Endothelial cell (in vitro differentiated cells): ENCODE results near the gene ELOVL6. TPM values are rescaled to one million over a fixed set of nuclear protein-coding genes. Genes with fewer than 3 reads are reported as not detected.
A peak's percentile ranks its signal among the peaks of the same experiment; 100 is the strongest.
"Not testable (repeated sequence)": the region's sequence is repeated elsewhere in the genome, so short reads cannot be mapped to it uniquely, and the experiment has no call there.

Experiments used
- DNase-seq: peaks from one replicate; pipeline ENCODE4 v3.0.0; 2021; ENCODE audit warnings: low spot score
- H3K27ac Mint-ChIP-seq: one replicate; pipeline ENCODE4 v1.8.0; 2021; ENCODE audit warnings: mixed read lengths, inconsistent platforms; ENCODE audit not compliant: unreplicated experiment
- H3K27me3 Mint-ChIP-seq: one replicate; pipeline ENCODE4 v1.8.0; 2021; ENCODE audit warnings: mild to moderate bottlenecking, moderate library complexity, mixed read lengths, inconsistent platforms; ENCODE audit not compliant: unreplicated experiment
- H3K36me3 Mint-ChIP-seq: one replicate; pipeline ENCODE4 v1.8.0; 2021; ENCODE audit warnings: mild to moderate bottlenecking, low read depth, mixed read lengths, inconsistent platforms; ENCODE audit not compliant: unreplicated experiment
- H3K4me1 Mint-ChIP-seq: one replicate; pipeline ENCODE4 v1.8.0; 2021; ENCODE audit warnings: mild to moderate bottlenecking, mixed read lengths, inconsistent platforms; ENCODE audit not compliant: unreplicated experiment
- H3K4me3 Mint-ChIP-seq: one replicate; pipeline ENCODE4 v1.8.0; 2021; ENCODE audit warnings: mild to moderate bottlenecking, mixed read lengths, inconsistent platforms; ENCODE audit not compliant: unreplicated experiment
- H3K9me3 Mint-ChIP-seq: one replicate; pipeline ENCODE4 v1.8.0; 2021; ENCODE audit warnings: mixed read lengths, inconsistent platforms; ENCODE audit not compliant: unreplicated experiment
- total RNA-seq: library from RNA; stranded (reverse); fragmentation: NEBNext Ultra II Directional; extraction: Animal tissue kit (Norgen Biotek cat#: 25700); gene quantifications from one replicate; pipeline ENCODE4 v1.2.1, GENCODE V29; 2021; ENCODE audit not compliant: unreplicated experiment
- TF ChIP-seq, protein P1 (sequence below): fragments of 200-600 bp; sonication (generic); IDR thresholded peaks from one replicate; pipeline ENCODE4 v1.5.0; 2021; ENCODE audit warnings: antibody characterized with exemption; ENCODE audit not compliant: unreplicated experiment

ELOVL6 gene
- total RNA-seq, 1 donor from 2014 or later: 31.0 TPM

DNA sequence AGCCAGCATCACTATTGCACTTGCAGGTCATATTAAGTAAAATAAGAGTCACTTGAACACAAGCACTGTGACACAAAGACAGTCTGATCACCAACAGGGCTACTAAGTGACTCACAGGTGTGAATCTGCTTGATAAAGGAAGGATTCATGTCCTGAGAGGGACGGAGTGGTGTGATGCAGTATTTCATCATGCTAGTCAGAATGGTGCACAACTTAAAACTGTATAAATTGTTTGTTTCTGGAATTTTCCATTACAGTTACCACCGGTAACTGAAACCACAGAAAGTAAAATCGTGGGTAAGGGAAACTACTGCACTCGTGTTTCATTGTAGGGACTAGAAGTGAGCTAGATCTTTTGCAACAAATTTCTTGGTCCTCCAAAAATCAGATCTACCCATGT is 109.7 kb downstream of the ELOVL6 start:
- H3K27ac Mint-ChIP-seq: no peak overlapping the region
- DNase-seq: no peak
- TF ChIP-seq, protein P1, sequence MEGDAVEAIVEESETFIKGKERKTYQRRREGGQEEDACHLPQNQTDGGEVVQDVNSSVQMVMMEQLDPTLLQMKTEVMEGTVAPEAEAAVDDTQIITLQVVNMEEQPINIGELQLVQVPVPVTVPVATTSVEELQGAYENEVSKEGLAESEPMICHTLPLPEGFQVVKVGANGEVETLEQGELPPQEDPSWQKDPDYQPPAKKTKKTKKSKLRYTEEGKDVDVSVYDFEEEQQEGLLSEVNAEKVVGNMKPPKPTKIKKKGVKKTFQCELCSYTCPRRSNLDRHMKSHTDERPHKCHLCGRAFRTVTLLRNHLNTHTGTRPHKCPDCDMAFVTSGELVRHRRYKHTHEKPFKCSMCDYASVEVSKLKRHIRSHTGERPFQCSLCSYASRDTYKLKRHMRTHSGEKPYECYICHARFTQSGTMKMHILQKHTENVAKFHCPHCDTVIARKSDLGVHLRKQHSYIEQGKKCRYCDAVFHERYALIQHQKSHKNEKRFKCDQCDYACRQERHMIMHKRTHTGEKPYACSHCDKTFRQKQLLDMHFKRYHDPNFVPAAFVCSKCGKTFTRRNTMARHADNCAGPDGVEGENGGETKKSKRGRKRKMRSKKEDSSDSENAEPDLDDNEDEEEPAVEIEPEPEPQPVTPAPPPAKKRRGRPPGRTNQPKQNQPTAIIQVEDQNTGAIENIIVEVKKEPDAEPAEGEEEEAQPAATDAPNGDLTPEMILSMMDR: no peak
- H3K4me3 Mint-ChIP-seq: no peak overlapping the region
- H3K4me1 Mint-ChIP-seq: peaks cover 11% of the 10 kb centered on the region
- H3K36me3 Mint-ChIP-seq: peaks cover 4% of the 10 kb centered on the region
- peaks cover 2% of the 10 kb centered on the region for H3K27me3 Mint-ChIP-seq
- no peaks in the 10 kb centered on the region for H3K9me3 Mint-ChIP-seq

DNA sequence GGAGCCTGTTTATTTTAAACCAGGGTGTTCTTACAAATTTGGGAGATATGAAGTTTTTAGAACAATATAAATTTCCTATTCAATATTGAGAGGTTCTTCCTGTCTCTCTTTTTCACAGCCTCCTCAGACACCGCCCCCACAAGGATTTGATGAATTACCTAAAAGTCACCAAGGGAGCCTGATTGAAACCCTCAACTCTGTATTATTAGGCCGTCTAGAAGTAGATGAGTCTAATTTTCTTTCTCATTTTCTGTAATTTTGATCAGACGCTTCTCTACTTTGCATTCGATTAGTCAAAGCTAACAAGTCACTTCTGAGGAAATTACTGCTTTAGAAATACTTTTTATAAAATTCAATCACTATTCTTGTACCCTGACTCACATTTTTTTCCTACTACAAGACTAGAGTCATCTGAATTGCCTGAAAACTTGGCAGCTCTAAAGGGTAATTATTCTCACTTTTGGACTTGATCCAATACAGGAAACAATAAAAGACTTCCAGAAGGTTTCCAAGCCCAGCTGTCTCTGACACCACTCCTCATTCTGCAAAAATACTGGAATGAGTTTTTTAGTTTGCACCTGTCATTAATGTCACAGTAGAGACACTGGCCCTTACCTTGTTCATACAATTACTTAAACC is 111.2 kb downstream of the ELOVL6 start:
- H3K36me3 Mint-ChIP-seq: peaks cover 4% of the 10 kb centered on the region
- TF ChIP-seq, protein P1: no peak
- no peak overlapping the region for H3K27ac Mint-ChIP-seq
- peaks cover 11% of the 10 kb centered on the region for H3K4me1 Mint-ChIP-seq
- no peak overlapping the region for H3K4me3 Mint-ChIP-seq
- H3K27me3 Mint-ChIP-seq: peaks cover 2% of the 10 kb centered on the region
- H3K9me3 Mint-ChIP-seq: no peaks in the 10 kb centered on the region
- no peak for DNase-seq

DNA sequence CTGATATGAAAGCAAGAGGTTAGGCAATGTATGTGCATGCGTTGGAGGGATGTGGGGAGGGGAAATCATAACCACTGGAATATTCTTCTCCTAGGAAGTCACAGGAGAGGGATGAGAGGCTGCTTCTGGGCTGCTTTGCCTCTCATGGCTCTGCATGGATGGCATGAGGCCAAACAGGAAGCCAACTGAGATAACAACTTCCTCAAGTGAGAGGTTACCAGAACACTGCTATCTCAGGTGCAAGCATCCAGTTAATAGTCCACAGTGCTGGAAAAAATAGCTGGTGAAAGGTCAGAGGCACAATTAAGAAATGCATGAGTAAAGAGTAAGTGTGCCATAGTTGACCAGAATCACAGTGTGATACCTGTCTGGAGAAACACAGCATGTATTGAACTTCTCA is 113.3 kb downstream of the ELOVL6 start:
- no peak overlapping the region for H3K27ac Mint-ChIP-seq
- no peaks in the 10 kb centered on the region for H3K9me3 Mint-ChIP-seq
- no peaks in the 10 kb centered on the region for H3K27me3 Mint-ChIP-seq
- peaks cover 4% of the 10 kb centered on the region for H3K36me3 Mint-ChIP-seq
- peak; percentile 18 for DNase-seq
- H3K4me1 Mint-ChIP-seq: peaks cover 11% of the 10 kb centered on the region
- TF ChIP-seq, protein P1: no peak
- peak overlapping the region; percentile 24 for H3K4me3 Mint-ChIP-seq

DNA sequence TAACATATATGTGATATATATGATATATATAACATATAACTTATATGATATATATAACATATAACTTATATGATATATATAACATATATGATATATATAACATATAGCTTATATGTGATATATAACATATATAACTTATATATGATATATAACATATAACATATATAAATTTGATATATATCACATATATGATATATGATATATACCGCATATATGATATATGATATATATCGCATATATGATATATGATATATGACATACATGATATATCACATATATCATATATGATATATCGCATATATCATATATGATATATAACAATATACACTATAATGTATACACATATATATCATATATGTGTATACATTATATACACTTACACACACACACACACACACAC is 114.3 kb downstream of the ELOVL6 start:
- Mint-ChIP-seq H3K27ac (no peak overlapping the region), H3K9me3 (no peaks in the 10 kb centered on the region), H3K4me1 (peaks cover 11% of the 10 kb centered on the region), H3K27me3 (no peaks in the 10 kb centered on the region), H3K4me3 (no peak overlapping the region), H3K36me3 (peaks cover 8% of the 10 kb centered on the region)
- TF ChIP-seq, protein P1: no peak
- no peak for DNase-seq

DNA sequence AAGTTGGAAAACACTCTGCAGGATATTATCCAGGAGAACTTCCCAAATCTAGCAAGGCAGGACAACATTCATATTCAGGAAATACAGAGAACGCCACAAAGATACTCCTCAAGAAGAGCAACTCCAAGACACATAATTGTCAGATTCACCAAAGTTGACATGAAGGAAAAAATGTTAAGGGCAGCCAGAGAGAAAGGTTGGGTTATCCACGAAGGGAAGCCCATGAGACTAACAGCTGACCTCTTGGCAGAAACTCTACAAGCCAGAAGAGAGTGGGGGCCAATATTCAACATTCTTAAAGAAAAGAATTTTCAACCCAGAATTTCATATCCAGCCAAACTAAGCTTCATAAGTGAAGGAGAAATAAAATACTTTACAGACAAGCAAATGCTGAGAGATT is 120.3 kb downstream of the ELOVL6 start:
- not testable (repeated sequence) for H3K4me1 Mint-ChIP-seq, H3K9me3 Mint-ChIP-seq, H3K27ac Mint-ChIP-seq, DNase-seq, H3K27me3 Mint-ChIP-seq, H3K4me3 Mint-ChIP-seq
- H3K36me3 Mint-ChIP-seq: peaks cover 10% of the 10 kb centered on the region

DNA sequence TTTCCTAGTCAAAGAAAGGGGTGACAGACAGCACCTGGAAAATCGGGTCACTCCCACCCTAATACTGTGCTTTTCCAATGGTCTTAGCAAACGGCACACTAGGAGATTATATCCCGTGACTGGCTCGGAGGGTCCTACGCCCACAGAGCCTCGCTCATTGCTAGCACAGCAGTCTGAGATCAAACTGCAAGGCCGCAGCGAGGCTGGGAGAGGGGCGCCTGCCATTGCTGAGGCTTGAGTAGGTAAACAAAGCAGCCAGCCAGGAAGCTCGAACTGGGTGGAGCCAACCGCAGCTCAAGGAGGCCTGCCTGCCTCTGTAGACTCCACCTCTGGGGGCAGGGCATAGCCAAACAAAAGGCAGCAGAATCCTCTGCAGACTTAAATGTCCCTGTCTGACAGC is 121.6 kb downstream of the ELOVL6 start:
- not testable (repeated sequence) for H3K4me3 Mint-ChIP-seq, H3K27ac Mint-ChIP-seq, H3K9me3 Mint-ChIP-seq, DNase-seq, H3K27me3 Mint-ChIP-seq
- peaks cover 18% of the 10 kb centered on the region for H3K4me1 Mint-ChIP-seq
- peaks cover 10% of the 10 kb centered on the region for H3K36me3 Mint-ChIP-seq
